Dedifferentiated amniotic fluid mesenchymal stem cell (primary cell): ENCODE results near the gene BMS1.
"Not testable (repeated sequence)": the region's sequence is repeated elsewhere in the genome, so short reads cannot be mapped to it uniquely, and the experiment has no call there.

ENCODE experiments used
- DNase-seq: peaks from one replicate; pipeline ENCODE4 v3.0.0-alpha.2; 2016; ENCODE audit errors: extremely low spot score

BMS1 gene

GRCh38 chr10:42795701-42796100, 13.1 kb downstream of the BMS1 start:
- no peak for DNase-seq

- no peak for DNase-seq
These were observed 18.5 kb downstream of the BMS1 start for GRCh38 chr10:42801135-42801534.

GRCh38 chr10:42802876-42803275, 20.3 kb downstream of the BMS1 start:
- DNase-seq = no peak

GRCh38 chr10:42809676-42810075, 27.1 kb downstream of the BMS1 start:
- DNase-seq = no peak

- DNase-seq = no peak
These were observed 29.4 kb downstream of the BMS1 start for GRCh38 chr10:42812028-42812427.

GRCh38 chr10:42813989-42814687, 31.5 kb downstream of the BMS1 start:
- not testable (repeated sequence) for DNase-seq

- DNase-seq = not testable (repeated sequence)
These were observed 33.7 kb downstream of the BMS1 start for GRCh38 chr10:42816334-42816733.

- DNase-seq = no peak
These were observed 34.3 kb downstream of the BMS1 start for GRCh38 chr10:42816912-42817311.

GRCh38 chr10:42817417-42817816, 34.8 kb downstream of the BMS1 start:
- DNase-seq = not testable (repeated sequence)

DNA sequence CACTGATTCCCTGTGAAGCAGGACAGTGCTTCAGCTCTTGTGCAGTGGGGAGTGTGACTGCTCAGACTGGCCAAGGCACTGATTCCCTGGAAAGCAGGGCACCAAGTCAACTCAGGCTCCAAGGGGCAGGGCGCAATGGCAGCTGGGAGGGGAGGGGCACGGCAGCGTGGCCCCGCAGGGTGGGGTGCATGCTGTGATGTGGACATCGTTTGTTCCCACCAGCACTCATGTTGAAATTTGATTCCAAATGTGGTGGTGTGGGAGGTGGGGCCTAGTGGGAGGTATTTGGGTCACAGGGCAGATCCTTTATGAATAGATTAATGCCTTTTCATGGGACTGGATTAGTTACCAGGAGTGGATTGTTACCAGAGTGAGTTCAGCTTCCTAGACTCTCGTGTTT, 44.2 kb downstream of the BMS1 start:
- DNase-seq = not testable (repeated sequence)

DNA sequence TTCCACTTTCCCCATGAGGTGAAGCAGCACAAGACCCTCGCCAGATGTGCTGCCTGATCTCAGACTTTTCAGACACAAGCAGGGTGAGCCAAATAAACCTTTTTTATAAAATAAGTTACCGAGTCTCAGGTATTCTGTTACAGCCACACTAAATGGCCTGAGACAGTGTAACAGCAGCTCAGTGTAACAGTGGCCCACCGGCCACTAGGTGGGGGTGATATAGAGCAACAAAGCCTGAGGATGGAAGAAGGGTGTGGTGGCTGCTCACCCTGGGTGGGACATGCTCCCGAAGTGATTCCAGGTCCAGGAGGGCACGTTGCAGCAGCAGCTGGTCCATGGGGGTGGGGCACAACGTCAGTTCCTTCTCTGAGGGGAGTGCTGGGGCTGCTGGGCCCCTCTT, 44.6 kb downstream of the BMS1 start:
- no peak for DNase-seq

- not testable (repeated sequence) for DNase-seq
These were observed 45.8 kb downstream of the BMS1 start for GRCh38 chr10:42828391-42828790.

GRCh38 chr10:42830237-42830636, 47.6 kb downstream of the BMS1 start:
- DNase-seq = no peak

DNA sequence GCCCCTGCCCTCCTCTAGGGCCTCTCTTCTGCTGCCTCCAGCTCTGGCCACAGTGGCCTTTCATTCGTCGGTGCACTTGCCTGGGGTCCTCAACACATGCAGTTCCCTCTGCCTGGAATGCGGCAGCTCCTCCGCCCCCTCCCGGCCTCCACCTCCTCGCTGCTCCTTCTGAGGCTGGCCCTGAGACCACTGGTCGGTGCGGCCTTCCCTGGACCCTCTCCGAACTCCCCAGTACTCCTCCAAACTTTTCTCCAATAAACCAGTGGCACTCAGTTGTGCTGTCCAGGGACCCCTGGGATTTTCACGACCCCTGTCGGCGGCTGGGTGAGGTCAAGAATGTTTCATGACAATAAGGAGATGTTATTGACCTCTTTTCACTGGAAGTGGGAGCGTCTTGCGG, 53.5 kb downstream of the BMS1 start:
- DNase-seq = no peak

DNA sequence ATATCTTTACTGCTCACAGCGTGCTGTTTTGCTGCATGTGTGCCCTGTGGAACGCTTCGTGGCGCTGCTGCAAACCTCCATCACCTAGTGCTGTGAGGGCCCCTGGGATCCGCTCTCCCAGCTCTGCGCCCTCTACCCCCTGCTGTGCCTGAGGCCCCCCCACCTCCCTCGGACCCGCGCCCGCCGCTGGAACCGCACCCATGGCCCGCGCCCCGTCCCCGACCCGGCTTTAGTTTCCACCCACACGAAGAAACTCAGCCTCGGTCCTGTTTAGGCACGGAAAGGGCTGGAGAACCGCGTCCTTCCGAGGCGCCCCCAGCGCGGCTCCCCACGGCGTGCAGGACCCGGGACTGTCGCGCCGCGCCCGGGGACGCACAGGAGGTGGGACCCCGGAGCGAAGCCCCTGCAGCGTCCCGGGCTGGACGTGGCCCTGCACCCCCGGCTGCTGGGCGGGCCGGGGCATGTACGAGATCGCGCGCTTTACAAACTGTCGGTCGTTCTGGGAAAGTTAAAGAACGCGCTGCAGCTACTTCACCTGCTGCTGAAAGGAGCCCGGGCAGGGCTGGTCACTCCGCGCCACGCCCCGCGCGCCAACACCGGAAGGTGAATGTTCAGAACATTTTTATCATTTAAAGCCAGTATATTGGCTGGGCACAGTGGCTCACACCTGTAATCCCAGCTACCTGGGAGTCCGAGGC, 54.3 kb downstream of the BMS1 start:
- no peak for DNase-seq

DNA sequence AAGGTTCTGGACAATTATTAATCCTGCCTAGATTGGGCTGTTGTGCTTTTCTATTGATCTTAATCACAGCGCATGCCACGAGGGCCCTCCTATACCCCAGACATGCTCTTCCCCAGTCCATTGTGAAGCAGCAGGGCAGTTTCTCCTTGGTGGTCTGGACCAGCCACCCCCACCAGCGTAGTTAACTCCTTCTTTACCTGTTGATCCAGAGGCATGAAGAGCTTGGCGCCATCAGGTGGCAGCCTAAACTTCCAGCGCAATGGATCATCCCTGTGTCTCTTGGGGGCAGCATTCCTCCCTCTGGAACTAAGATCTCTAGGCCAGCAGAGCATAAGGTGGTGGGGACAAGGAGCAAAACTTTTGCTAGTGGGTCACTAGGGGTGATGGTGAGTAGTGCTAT, 62.2 kb downstream of the BMS1 start:
- not testable (repeated sequence) for DNase-seq

GRCh38 chr10:42847261-42847660, 64.7 kb downstream of the BMS1 start:
- DNase-seq = not testable (repeated sequence)

- DNase-seq = no peak
These were observed 68.3 kb downstream of the BMS1 start for GRCh38 chr10:42850931-42851330.

- DNase-seq = no peak
These were observed 76.7 kb downstream of the BMS1 start for GRCh38 chr10:42859256-42859655.

DNA sequence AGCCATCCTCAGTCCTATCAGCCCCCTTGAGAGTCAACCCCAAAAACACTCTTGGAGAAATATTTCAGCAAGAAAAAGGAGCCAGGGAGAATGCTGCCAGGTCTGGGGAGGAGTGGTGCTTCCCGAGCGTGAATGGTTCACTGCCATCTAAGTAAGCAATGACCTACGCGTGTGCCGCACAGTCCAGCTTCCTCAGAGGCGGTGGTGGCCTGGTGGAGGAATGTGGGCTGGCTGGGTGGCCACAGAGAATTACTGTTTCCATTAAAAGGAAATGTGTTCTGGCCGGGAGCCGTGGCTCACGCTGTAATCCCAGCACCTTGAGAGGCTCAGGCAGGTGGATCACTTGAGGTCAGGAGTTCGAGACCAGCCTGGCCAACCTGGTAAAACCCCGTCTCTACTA, 77.4 kb downstream of the BMS1 start:
- DNase-seq = not testable (repeated sequence)

- DNase-seq = not testable (repeated sequence)
These were observed 80.2 kb downstream of the BMS1 start for GRCh38 chr10:42862801-42863200.

DNA sequence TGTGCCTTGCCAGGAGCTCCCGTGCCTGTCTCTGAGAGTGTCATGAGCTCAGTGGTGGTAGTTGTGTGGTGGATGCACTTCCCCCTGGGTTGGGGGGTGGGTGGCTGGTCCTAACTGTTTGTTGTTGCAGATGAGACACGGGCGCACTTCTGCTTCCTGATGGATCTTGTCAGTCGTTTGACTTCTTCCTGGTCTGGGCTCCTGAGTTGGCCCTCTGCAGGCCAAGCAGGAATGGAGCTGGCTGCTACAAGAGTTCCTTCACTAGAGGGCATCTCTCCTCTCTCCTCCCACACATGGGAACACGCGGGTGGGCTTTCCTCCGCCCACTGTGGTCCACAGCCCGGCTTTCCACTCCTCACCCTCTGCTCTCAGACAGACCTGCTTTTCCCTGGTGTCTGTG, 82.0 kb downstream of the BMS1 start:
- DNase-seq = no peak

DNA sequence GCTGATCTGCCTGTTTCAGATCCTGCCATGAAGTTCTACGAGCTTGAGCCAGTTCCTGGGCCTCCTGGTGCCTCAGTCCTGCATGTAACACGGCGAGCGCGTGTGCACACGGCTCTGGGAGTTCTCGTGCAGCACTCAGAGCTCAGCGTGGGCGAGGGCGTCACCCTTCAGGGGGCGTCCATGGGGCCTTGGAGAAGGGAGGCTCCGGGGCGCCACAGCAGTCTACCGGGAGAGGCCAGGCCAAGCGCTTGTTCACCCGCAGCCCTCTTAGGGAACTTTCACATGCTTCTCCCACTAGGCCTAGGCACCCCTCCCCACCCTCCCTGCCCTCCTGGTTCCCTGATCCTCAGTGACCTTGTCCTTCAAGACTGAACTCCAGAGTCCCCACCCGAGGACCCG, 83.1 kb downstream of the BMS1 start:
- DNase-seq = no peak
